GM12878 (cell line): ENCODE results near the gene ACTN3. TPM values are rescaled to one million over a fixed set of nuclear protein-coding genes. Genes with fewer than 3 reads are reported as not detected.

Experiments used
- CEBPB ChIP-seq, 2 experiments: fragments of 150-350 bp in 1 of 2; IDR thresholded peaks; 2 replicates each; pipeline ENCODE4 v1.6.1; 2012 to 2014; ENCODE audit warnings: low read depth in 2 of 2, low read length in 2 of 2, borderline replicate concordance in 1 of 2, inconsistent platforms in 1 of 2
- CHD2 ChIP-seq: IDR thresholded peaks from 2 replicates; pipeline ENCODE4 v1.6.1; 2011; ENCODE audit warnings: low read depth, low read length, improper control_type of control experiment, borderline replicate concordance
- CREB1 ChIP-seq: IDR thresholded peaks from 2 replicates; pipeline ENCODE4 v1.6.1; 2012; ENCODE audit warnings: low read depth, mild to moderate bottlenecking, inconsistent platforms
- HDAC6 ChIP-seq: fragments of 200-600 bp; sonication (generic); IDR thresholded peaks from one replicate; pipeline ENCODE4 v1.8.0; 2017; ENCODE audit warnings: antibody characterized with exemption; ENCODE audit not compliant: unreplicated experiment
- HDGF ChIP-seq: fragments of 450-650 bp; IDR thresholded peaks from 2 replicates; pipeline ENCODE4 v1.6.1; 2016; ENCODE audit warnings: antibody characterized with exemption
- KDM1A ChIP-seq: fragments of 200-600 bp; sonication (generic); IDR thresholded peaks from 2 replicates; pipeline ENCODE4 v1.6.1; 2016; ENCODE audit warnings: borderline replicate concordance
- MTA3 ChIP-seq: IDR thresholded peaks from 2 replicates; pipeline ENCODE4 v1.6.1; 2012; ENCODE audit warnings: low read length, inconsistent platforms, borderline replicate concordance
- NFXL1 ChIP-seq: fragments of 450-650 bp; IDR thresholded peaks from 2 replicates; pipeline ENCODE4 v1.6.1; 2017; ENCODE audit warnings: antibody characterized with exemption, mild to moderate bottlenecking, borderline replicate concordance
- POLR2A ChIP-seq: IDR thresholded peaks from 2 replicates; pipeline ENCODE4 v1.6.1; 2011; ENCODE audit warnings: low read depth, mild to moderate bottlenecking, low read length
- RAD21 ChIP-seq: IDR thresholded peaks from 2 replicates; pipeline ENCODE4 v1.6.1; 2011; ENCODE audit warnings: mild to moderate bottlenecking, low read depth, low read length, moderate library complexity; ENCODE audit not compliant: insufficient read depth
- RELA ChIP-seq: fragments of 450-650 bp; IDR thresholded peaks from 2 replicates; pipeline ENCODE4 v1.8.0; 2014; ENCODE audit warnings: borderline replicate concordance; ENCODE audit not compliant: partially characterized antibody
- STAT1 ChIP-seq: fragments of 450-650 bp; conservative IDR thresholded peaks from 2 replicates; pipeline ENCODE4 v1.6.1; 2014; ENCODE audit warnings: antibody characterized with exemption, mild to moderate bottlenecking
- TCF7 ChIP-seq: IDR thresholded peaks from 2 replicates; pipeline ENCODE4 v1.6.1; 2014; ENCODE audit warnings: antibody characterized with exemption, borderline replicate concordance
- ZNF207 ChIP-seq: fragments of 450-650 bp; IDR thresholded peaks from 2 replicates; pipeline ENCODE4 v1.6.1; 2014; ENCODE audit warnings: antibody characterized with exemption, mild to moderate bottlenecking, borderline replicate concordance
- ZNF622 ChIP-seq: fragments of 450-650 bp; IDR thresholded peaks from 2 replicates; pipeline ENCODE4 v1.6.1; 2017; ENCODE audit warnings: mild to moderate bottlenecking, inconsistent platforms
- polyA plus RNA-seq, 11 experiments: library from polyadenylated mRNA; depleted of rRNA in 4 of 11; unstranded in 6 of 11; stranded (reverse) in 5 of 11; fragments of >200 nt; fragmentation: Nextera tagmentation in 4 of 11; fragmentation: Illumina TruSeq in 1 of 11; extraction: Ambion mirVana in 4 of 11; extraction: Trizol in 1 of 11; gene quantifications; 1 replicate in 1 of 11; 2 replicates in 10 of 11; pipeline versions ENCODE4 v1.2.1 to v1.2.3, GENCODE V29; 2011 to 2016; ENCODE audit warnings: inconsistent platforms in 2 of 11, missing spikeins in 2 of 11, low read depth in 1 of 11
- total RNA-seq, 4 experiments: library from RNA; depleted of rRNA in 3 of 4; stranded (reverse); fragments of >200 nt in 3 of 4; fragmentation: Illumina TruSeq in 1 of 4; extraction: Trizol in 1 of 4; gene quantifications; 2 replicates each; pipeline versions ENCODE4 v1.2.1 to v1.2.3, GENCODE V29; 2013 to 2021
- TF ChIP-seq, protein P1 (sequence below): IDR thresholded peaks from 2 replicates; pipeline ENCODE4 v1.6.1; 2011; ENCODE audit warnings: mild to moderate bottlenecking, low read depth, low read length, moderate library complexity; ENCODE audit not compliant: insufficient replicate concordance
- TF ChIP-seq, protein P2 (sequence below): fragments of 450-650 bp; IDR thresholded peaks from 2 replicates; pipeline ENCODE4 v1.6.1; 2017; ENCODE audit warnings: mild to moderate bottlenecking, moderate library complexity
- TF ChIP-seq, protein P3 (sequence below): IDR thresholded peaks from 2 replicates; pipeline ENCODE4 v1.6.1; 2012; ENCODE audit warnings: improper control_type of control experiment, low read depth, low read length; ENCODE audit not compliant: insufficient replicate concordance
- TF ChIP-seq, protein P4 (sequence below): fragments of 450-650 bp; IDR thresholded peaks from 2 replicates; pipeline ENCODE4 v1.6.1; 2014; ENCODE audit warnings: mild to moderate bottlenecking

The ACTN3 gene
- total and polyA plus RNA-seq, 10 of the 15 experiments (the other 5 are each of a cell fraction or from before 2014, with no cell fraction given) = 0.06 to 0.67 (median 0.17) TPM; not detected in 3

DNA sequence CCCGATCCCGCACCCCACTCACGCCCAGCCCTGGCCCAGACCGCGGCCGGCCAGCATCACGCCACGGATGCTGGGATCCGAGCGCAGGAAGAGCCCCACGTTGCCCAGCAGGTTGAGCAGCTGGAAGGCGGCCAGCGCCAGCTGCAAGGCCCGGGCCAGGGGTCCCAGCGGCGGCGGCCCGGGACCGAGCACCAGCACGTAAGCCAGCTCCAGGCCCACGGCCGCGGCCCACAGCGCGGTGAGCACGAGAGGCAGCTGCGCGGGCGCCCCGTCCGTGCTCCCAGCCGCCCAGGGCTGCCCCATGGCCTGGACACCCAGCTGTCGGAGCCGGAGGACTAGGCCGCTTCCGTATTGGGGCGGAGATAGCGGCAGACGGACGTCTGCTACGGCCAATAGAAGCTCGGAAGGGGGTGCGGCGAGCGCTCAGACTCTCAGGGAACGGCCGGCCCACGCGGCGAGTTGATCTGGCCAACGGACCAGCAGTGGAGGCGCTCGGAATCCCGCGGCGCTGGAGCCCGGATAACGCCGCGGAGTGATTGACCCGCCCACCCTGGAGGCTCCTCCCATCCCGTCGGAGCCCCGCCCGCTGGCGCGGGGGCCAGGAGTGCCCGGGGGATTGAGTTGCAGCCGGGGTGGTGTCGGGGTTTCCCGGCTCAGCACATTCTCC is 869 bp upstream of the ACTN3 start, which contains the start of gene ZDHHC24 (continued):
- TF ChIP-seq TCF7 (no peak), ZNF207 (peak; percentile 88), KDM1A (no peak), STAT1 (0 out of 2 replicates have a peak, but pooled peaks have one; percentile 71), CEBPB (IDR thresholded peaks at IDR 0.05; ENCODE audit: borderline replicate concordance in 1 of 2, low read depth in 2 of 2, low read length in 2 of 2) (no peak), POLR2A (peak; percentile 94), NFXL1 (0 out of 2 replicates have a peak, but pooled peaks have one; percentile 76), HDAC6 (no peak), MTA3 (no peak), CREB1 (peak; percentile 73; the same call in 1 of the 2 replicates), ZNF622 (no peak), RELA (peak; percentile 18), HDGF (0 out of 2 replicates have a peak, but pooled peaks have one; percentile 47), CHD2 (peak; percentile 85), RAD21 (no peak)
- TF ChIP-seq, protein P1, sequence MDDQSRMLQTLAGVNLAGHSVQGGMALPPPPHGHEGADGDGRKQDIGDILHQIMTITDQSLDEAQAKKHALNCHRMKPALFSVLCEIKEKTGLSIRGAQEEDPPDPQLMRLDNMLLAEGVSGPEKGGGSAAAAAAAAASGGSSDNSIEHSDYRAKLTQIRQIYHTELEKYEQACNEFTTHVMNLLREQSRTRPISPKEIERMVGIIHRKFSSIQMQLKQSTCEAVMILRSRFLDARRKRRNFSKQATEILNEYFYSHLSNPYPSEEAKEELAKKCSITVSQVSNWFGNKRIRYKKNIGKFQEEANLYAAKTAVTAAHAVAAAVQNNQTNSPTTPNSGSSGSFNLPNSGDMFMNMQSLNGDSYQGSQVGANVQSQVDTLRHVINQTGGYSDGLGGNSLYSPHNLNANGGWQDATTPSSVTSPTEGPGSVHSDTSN = peak; percentile 94
- TF ChIP-seq, protein P2, sequence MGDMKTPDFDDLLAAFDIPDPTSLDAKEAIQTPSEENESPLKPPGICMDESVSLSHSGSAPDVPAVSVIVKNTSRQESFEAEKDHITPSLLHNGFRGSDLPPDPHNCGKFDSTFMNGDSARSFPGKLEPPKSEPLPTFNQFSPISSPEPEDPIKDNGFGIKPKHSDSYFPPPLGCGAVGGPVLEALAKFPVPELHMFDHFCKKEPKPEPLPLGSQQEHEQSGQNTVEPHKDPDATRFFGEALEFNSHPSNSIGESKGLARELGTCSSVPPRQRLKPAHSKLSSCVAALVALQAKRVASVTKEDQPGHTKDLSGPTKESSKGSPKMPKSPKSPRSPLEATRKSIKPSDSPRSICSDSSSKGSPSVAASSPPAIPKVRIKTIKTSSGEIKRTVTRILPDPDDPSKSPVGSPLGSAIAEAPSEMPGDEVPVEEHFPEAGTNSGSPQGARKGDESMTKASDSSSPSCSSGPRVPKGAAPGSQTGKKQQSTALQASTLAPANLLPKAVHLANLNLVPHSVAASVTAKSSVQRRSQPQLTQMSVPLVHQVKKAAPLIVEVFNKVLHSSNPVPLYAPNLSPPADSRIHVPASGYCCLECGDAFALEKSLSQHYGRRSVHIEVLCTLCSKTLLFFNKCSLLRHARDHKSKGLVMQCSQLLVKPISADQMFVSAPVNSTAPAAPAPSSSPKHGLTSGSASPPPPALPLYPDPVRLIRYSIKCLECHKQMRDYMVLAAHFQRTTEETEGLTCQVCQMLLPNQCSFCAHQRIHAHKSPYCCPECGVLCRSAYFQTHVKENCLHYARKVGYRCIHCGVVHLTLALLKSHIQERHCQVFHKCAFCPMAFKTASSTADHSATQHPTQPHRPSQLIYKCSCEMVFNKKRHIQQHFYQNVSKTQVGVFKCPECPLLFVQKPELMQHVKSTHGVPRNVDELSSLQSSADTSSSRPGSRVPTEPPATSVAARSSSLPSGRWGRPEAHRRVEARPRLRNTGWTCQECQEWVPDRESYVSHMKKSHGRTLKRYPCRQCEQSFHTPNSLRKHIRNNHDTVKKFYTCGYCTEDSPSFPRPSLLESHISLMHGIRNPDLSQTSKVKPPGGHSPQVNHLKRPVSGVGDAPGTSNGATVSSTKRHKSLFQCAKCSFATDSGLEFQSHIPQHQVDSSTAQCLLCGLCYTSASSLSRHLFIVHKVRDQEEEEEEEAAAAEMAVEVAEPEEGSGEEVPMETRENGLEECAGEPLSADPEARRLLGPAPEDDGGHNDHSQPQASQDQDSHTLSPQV = no peak
- TF ChIP-seq, protein P3, sequence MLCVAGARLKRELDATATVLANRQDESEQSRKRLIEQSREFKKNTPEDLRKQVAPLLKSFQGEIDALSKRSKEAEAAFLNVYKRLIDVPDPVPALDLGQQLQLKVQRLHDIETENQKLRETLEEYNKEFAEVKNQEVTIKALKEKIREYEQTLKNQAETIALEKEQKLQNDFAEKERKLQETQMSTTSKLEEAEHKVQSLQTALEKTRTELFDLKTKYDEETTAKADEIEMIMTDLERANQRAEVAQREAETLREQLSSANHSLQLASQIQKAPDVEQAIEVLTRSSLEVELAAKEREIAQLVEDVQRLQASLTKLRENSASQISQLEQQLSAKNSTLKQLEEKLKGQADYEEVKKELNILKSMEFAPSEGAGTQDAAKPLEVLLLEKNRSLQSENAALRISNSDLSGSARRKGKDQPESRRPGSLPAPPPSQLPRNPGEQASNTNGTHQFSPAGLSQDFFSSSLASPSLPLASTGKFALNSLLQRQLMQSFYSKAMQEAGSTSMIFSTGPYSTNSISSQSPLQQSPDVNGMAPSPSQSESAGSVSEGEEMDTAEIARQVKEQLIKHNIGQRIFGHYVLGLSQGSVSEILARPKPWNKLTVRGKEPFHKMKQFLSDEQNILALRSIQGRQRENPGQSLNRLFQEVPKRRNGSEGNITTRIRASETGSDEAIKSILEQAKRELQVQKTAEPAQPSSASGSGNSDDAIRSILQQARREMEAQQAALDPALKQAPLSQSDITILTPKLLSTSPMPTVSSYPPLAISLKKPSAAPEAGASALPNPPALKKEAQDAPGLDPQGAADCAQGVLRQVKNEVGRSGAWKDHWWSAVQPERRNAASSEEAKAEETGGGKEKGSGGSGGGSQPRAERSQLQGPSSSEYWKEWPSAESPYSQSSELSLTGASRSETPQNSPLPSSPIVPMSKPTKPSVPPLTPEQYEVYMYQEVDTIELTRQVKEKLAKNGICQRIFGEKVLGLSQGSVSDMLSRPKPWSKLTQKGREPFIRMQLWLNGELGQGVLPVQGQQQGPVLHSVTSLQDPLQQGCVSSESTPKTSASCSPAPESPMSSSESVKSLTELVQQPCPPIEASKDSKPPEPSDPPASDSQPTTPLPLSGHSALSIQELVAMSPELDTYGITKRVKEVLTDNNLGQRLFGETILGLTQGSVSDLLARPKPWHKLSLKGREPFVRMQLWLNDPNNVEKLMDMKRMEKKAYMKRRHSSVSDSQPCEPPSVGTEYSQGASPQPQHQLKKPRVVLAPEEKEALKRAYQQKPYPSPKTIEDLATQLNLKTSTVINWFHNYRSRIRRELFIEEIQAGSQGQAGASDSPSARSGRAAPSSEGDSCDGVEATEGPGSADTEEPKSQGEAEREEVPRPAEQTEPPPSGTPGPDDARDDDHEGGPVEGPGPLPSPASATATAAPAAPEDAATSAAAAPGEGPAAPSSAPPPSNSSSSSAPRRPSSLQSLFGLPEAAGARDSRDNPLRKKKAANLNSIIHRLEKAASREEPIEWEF = no peak
- TF ChIP-seq, protein P4, sequence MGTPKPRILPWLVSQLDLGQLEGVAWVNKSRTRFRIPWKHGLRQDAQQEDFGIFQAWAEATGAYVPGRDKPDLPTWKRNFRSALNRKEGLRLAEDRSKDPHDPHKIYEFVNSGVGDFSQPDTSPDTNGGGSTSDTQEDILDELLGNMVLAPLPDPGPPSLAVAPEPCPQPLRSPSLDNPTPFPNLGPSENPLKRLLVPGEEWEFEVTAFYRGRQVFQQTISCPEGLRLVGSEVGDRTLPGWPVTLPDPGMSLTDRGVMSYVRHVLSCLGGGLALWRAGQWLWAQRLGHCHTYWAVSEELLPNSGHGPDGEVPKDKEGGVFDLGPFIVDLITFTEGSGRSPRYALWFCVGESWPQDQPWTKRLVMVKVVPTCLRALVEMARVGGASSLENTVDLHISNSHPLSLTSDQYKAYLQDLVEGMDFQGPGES = peak; percentile 62
